HL-60 (cell line): ENCODE data around the gene ZNF804A.

ENCODE experiments used
- CTCF ChIP-seq: IDR thresholded peaks from one replicate; pipeline ENCODE4 v1.5.1; 2011; ENCODE audit warnings: low read length, control low read depth, inconsistent platforms; ENCODE audit not compliant: insufficient read depth
- GABPA ChIP-seq: IDR thresholded peaks from 2 replicates; pipeline ENCODE4 v1.6.1; 2012; ENCODE audit warnings: low read depth
- POLR2AphosphoS5 ChIP-seq: IDR thresholded peaks from 2 replicates; pipeline ENCODE4 v1.6.1; 2012; ENCODE audit warnings: low read depth

- TF ChIP-seq POLR2AphosphoS5: no peak
- TF ChIP-seq CTCF: no peak
- TF ChIP-seq GABPA: no peak
Observed at GRCh38 chr2:184577743-184578142, 20.6 kb upstream of the ZNF804A start.
